HL-60 (cell line): Measurements from ENCODE around the gene ZPLD1.

Source experiments
- DNase-seq, 2 experiments: peaks; one replicate each; pipeline ENCODE4 v3.0.0-alpha.2; 2010 to 2020; ENCODE audit warnings: low read depth in 1 of 2, low spot score in 1 of 2
- H3K27ac ChIP-seq: fragments of 250-450 bp; sonication (Bioruptor Pico); replicated peaks from 2 replicates; pipeline ENCODE4 v1.5.1; 2020; ENCODE audit warnings: mild to moderate bottlenecking, moderate library complexity
- H3K27me3 ChIP-seq: fragments of 250-450 bp; sonication (Bioruptor Pico); 2 replicates; pipeline ENCODE4 v1.5.1; 2021; ENCODE audit warnings: mild to moderate bottlenecking, moderate library complexity; ENCODE audit not compliant: insufficient read depth, poor library complexity, severe bottlenecking
- H3K4me3 ChIP-seq: replicated peaks from 2 replicates; pipeline ENCODE4 v1.5.1; 2011; ENCODE audit warnings: mild to moderate bottlenecking, control low read depth, low read length; ENCODE audit not compliant: insufficient read depth
- GABPA ChIP-seq: IDR thresholded peaks from 2 replicates; pipeline ENCODE4 v1.6.1; 2012; ENCODE audit warnings: low read depth
- POLR2AphosphoS5 ChIP-seq: IDR thresholded peaks from 2 replicates; pipeline ENCODE4 v1.6.1; 2012; ENCODE audit warnings: low read depth
- SPI1 ChIP-seq: IDR thresholded peaks from 2 replicates; pipeline ENCODE4 v1.6.1; 2012; ENCODE audit warnings: low read depth, mild to moderate bottlenecking, borderline replicate concordance
- TF ChIP-seq, protein P1 (sequence below): IDR thresholded peaks from one replicate; pipeline ENCODE4 v1.5.1; 2011; ENCODE audit warnings: low read length, control low read depth, inconsistent platforms; ENCODE audit not compliant: insufficient read depth
- TF ChIP-seq, protein P2 (sequence below): IDR thresholded peaks from 2 replicates; pipeline ENCODE4 v1.6.1; 2012; ENCODE audit warnings: low read depth; ENCODE audit not compliant: insufficient replicate concordance

The ZPLD1 gene

DNA sequence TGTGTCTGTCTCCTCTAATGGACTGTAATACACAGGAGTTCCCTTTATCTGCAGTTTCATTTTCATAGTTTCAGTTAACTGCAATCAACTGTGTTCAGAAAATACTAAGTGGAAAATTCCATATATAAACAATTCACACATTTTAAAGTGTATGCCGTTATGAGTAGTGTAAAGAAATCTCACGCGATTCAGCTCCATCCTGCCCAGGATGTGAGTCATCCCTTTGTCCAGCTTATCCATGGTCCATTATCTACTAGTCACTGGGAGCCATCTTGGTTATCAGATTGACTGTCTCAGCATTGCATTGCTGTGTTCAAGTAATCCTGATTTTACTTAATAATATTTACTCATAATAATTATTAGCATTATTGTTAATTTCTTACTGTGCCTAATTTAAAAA, 14.5 kb downstream of the ZPLD1 start:
- no peak for DNase-seq
- Histone ChIP-seq H3K27me3 (no peaks in the 10 kb centered on the region), H3K4me3 (no peak overlapping the region), H3K27ac (no peak overlapping the region)
- TF ChIP-seq POLR2AphosphoS5 (no peak), SPI1 (no peak), GABPA (no peak)
- TF ChIP-seq, protein P1, sequence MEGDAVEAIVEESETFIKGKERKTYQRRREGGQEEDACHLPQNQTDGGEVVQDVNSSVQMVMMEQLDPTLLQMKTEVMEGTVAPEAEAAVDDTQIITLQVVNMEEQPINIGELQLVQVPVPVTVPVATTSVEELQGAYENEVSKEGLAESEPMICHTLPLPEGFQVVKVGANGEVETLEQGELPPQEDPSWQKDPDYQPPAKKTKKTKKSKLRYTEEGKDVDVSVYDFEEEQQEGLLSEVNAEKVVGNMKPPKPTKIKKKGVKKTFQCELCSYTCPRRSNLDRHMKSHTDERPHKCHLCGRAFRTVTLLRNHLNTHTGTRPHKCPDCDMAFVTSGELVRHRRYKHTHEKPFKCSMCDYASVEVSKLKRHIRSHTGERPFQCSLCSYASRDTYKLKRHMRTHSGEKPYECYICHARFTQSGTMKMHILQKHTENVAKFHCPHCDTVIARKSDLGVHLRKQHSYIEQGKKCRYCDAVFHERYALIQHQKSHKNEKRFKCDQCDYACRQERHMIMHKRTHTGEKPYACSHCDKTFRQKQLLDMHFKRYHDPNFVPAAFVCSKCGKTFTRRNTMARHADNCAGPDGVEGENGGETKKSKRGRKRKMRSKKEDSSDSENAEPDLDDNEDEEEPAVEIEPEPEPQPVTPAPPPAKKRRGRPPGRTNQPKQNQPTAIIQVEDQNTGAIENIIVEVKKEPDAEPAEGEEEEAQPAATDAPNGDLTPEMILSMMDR, result no peak
- TF ChIP-seq, protein P2, sequence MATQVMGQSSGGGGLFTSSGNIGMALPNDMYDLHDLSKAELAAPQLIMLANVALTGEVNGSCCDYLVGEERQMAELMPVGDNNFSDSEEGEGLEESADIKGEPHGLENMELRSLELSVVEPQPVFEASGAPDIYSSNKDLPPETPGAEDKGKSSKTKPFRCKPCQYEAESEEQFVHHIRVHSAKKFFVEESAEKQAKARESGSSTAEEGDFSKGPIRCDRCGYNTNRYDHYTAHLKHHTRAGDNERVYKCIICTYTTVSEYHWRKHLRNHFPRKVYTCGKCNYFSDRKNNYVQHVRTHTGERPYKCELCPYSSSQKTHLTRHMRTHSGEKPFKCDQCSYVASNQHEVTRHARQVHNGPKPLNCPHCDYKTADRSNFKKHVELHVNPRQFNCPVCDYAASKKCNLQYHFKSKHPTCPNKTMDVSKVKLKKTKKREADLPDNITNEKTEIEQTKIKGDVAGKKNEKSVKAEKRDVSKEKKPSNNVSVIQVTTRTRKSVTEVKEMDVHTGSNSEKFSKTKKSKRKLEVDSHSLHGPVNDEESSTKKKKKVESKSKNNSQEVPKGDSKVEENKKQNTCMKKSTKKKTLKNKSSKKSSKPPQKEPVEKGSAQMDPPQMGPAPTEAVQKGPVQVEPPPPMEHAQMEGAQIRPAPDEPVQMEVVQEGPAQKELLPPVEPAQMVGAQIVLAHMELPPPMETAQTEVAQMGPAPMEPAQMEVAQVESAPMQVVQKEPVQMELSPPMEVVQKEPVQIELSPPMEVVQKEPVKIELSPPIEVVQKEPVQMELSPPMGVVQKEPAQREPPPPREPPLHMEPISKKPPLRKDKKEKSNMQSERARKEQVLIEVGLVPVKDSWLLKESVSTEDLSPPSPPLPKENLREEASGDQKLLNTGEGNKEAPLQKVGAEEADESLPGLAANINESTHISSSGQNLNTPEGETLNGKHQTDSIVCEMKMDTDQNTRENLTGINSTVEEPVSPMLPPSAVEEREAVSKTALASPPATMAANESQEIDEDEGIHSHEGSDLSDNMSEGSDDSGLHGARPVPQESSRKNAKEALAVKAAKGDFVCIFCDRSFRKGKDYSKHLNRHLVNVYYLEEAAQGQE, result no peak

DNA sequence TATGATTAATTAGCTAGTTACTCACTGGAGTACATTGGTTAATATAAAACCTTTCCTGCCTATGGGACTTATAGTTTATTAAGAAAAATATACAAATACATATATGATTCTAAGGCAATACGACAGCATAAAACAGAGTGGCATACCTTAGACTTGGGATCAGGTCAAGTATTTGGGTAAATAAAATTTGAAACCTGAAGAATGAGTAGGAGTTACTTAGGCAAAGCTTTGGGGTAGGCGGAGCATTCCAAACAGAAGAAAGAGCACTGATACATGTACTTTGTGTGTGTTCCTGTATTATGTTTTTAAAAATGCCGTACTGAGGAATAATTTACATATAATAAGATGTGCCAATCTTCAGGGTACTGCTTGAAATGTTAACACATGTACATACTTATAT, 15.1 kb downstream of the ZPLD1 start:
- no peak for DNase-seq
- Histone ChIP-seq H3K4me3 (no peak overlapping the region), H3K27ac (no peak overlapping the region), H3K27me3 (no peaks in the 10 kb centered on the region)
- TF ChIP-seq, protein P1, result no peak
- TF ChIP-seq POLR2AphosphoS5 (no peak), SPI1 (no peak), GABPA (no peak)
- TF ChIP-seq, protein P2, result no peak

DNA sequence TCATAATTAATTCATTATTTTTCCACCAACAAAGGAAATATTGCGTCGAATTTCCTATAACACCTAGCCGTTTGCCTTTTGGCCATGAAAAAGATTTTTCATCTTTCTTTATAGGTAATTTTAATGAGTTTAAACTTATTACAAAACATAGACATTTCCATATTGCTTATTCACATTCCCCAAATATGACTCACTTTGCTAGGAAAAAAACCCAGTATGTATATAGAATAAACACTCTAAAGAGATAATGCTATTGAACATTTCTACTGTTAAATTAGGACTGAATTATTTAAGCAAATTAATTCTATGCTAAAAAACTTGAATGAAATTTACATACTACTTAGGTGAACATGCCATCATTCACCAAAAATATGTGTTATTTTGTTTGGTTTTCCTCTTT, 16.2 kb downstream of the ZPLD1 start:
- TF ChIP-seq GABPA (no peak), SPI1 (no peak), POLR2AphosphoS5 (no peak)
- TF ChIP-seq, protein P1, result no peak
- TF ChIP-seq, protein P2, result no peak
- H3K27me3 ChIP-seq, result no peaks in the 10 kb centered on the region

More for the DNA sequence above, 16.2 kb downstream of the ZPLD1 start:
- no peak for DNase-seq
- H3K27ac ChIP-seq, result no peak overlapping the region
- no peak overlapping the region for H3K4me3 ChIP-seq
